Activated naive CD4-positive, alpha-beta T cell treated with anti-CD3 and anti-CD28 coated beads, Interleukin-2, amount 10 ng/mL, durations not matched to agents 7 days and 5 days (primary cell): ENCODE results near the gene CD2AP.
"Not testable (repeated sequence)": the region's sequence is repeated elsewhere in the genome, so short reads cannot be mapped to it uniquely, and the experiment has no call there.

Experiments used
- CTCF ChIA-PET: fragments of 350-600 bp; sonication (Branson Sonifier 250); formaldehyde crosslinking; loops from one replicate; lab custom pipeline; 2021; ENCODE audit warnings: antibody characterized with exemption; lab: Charles Lee
- DNase-seq: peaks from one replicate; pipeline ENCODE4 v3.0.0-alpha.2; 2020
- H3K27ac Mint-ChIP-seq: one replicate; pipeline ENCODE4 v1.8.0; 2021; ENCODE audit warnings: mild to moderate bottlenecking, moderate library complexity, mixed read lengths
- H3K27me3 Mint-ChIP-seq: one replicate; pipeline ENCODE4 v1.8.0; 2021; ENCODE audit warnings: mild to moderate bottlenecking, mixed read lengths
- H3K36me3 Mint-ChIP-seq: one replicate; pipeline ENCODE4 v1.8.0; 2021; ENCODE audit warnings: mixed read lengths
- H3K4me1 Mint-ChIP-seq: one replicate; pipeline ENCODE4 v1.8.0; 2021; ENCODE audit warnings: mixed read lengths
- H3K4me3 Mint-ChIP-seq: one replicate; pipeline ENCODE4 v1.8.0; 2021; ENCODE audit warnings: mild to moderate bottlenecking, moderate library complexity, mixed read lengths
- H3K9me3 Mint-ChIP-seq: one replicate; pipeline ENCODE4 v1.8.0; 2021; ENCODE audit warnings: mixed read lengths

Gene CD2AP

DNA sequence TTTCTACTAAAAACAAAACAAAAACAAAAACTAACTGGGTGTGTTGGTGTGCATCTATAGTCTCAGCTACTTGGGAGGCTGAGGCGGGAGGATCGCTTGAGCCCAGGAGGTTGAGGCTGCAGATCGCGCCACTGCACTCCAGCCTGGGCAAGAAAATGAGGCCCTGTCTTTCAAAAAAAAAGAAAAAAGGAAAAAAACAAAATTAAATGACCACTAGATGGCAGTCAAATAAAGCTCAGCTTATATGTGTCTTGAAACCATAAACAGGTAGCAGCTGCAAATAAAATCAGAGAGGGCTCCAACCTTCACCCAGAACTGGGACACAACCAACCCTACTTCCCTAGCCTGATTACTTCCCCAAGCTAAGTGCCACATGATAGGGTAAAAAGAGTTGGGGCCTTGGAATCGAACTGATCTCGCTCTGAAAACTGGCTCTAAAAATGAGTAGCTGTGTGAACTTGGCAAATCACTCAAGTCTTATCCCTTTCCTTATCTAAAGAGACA, 153.7 kb downstream of the CD2AP start:
- H3K36me3 Mint-ChIP-seq = no peaks in the 10 kb centered on the region
- CTCF ChIA-PET = interaction anchor here (0.6 to 3.7 kb wide), 22 partner anchors 9 to 269 kb away, joined by 3 to 73 read pairs (median 4); partner anchors contain the start of gene OPN5
- H3K9me3 Mint-ChIP-seq = no peaks in the 10 kb centered on the region
- no peak overlapping the region for H3K4me3 Mint-ChIP-seq
- H3K27ac Mint-ChIP-seq = no peak overlapping the region
- peak; percentile 32 for DNase-seq
- H3K27me3 Mint-ChIP-seq = peaks cover 5% of the 10 kb centered on the region
- peaks cover 19% of the 10 kb centered on the region for H3K4me1 Mint-ChIP-seq

DNA sequence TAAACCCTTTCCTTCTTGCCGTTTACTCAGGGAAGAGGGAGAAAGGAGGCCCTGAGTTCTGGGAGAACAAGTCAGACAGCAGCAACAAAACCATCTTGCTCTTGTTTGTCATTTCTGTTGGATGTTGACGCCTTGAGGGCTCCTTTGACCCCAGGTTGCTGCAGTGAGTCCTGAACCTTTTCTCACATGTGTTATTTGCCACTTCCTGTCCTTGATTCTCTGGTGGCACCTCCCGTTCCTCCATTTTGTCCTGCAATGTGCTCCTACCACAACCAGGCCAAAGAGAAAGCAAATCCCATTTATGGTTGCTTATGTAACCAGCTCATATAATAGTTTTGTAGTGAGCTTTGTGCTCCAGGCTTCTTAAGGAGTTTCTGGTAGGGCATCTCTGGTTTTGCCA, 154.2 kb downstream of the CD2AP start:
- CTCF ChIA-PET = interaction anchor here (0.6 to 3.7 kb wide), 21 partner anchors 9 to 270 kb away, joined by 3 to 73 read pairs (median 4); partner anchors contain the start of gene OPN5
- H3K36me3 Mint-ChIP-seq = no peaks in the 10 kb centered on the region
- H3K9me3 Mint-ChIP-seq = no peaks in the 10 kb centered on the region
- DNase-seq = no peak
- H3K4me3 Mint-ChIP-seq = no peak overlapping the region
- peaks cover 19% of the 10 kb centered on the region for H3K4me1 Mint-ChIP-seq
- H3K27me3 Mint-ChIP-seq = peaks cover 5% of the 10 kb centered on the region
- no peak overlapping the region for H3K27ac Mint-ChIP-seq

DNA sequence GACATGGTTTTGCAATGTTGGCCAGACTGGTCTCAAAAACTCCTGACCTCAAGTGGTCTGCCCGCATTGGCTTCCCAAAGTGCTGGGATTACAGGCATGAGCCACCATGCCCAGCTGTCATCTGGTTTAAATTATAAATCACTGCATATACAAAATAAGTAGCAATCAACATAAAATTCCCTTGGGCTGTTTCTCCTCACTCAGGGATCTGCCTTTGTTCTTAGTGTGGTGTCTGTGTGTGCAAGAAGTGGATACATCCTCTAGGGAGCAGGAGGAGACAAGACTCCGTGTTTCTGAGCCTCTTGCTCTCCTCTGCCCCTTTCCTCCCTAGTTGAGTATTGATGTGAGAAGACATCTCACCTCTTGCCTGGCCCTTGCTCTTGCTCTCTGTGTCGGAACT, 155.6 kb downstream of the CD2AP start:
- no peaks in the 10 kb centered on the region for H3K9me3 Mint-ChIP-seq
- H3K27ac Mint-ChIP-seq = no peak overlapping the region
- H3K27me3 Mint-ChIP-seq = peaks cover 5% of the 10 kb centered on the region
- H3K36me3 Mint-ChIP-seq = no peaks in the 10 kb centered on the region
- H3K4me3 Mint-ChIP-seq = no peak overlapping the region
- no peak for DNase-seq
- H3K4me1 Mint-ChIP-seq = peaks cover 12% of the 10 kb centered on the region
- CTCF ChIA-PET = interaction anchor here (1.4 to 3.7 kb wide), 2 partner anchors 101 to 148 kb away, joined by 7 to 47 read pairs; no protein-coding TSS in a partner anchor

DNA sequence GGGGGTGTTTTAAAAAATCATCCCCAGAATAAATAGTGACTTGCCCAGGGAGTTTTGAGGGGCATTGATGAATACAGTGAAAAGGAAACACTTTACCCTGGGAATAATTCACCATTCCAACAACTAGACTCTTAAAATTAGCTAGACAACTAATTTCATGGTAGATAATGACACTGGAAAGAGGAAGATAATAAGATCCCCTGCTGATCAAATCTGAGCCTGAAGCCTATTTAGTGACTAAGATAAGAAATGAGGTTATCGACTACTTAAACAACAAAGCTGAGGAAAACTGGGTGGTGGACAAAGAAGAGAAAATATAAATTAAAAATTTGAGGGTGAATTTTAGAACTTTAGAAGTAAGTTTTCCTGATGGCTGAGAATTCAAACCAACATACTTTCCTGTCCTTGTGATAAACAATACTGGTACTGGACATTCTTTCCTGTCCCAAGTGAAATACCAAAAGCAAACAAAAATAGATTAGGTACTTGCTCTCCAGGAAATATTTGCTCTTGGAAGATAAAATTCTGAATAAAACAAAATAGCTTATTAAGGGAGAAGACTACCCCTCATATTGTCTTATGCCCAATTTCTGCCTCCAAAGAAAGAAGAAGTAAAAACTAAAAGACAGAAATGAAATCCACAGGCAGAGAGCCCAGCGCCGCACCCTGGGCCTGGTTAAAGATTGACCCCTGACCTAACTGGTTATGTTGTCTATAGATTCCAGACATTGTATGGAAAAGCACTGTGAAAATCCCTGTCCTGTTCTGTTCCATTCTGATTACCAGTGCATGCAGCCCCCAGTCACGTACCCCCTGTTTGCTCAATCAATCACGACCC, 156.8 kb downstream of the CD2AP start:
- Mint-ChIP-seq H3K27ac (no peak overlapping the region), H3K9me3 (no peaks in the 10 kb centered on the region), H3K4me3 (no peak overlapping the region), H3K27me3 (peaks cover 8% of the 10 kb centered on the region), H3K4me1 (peaks cover 12% of the 10 kb centered on the region), H3K36me3 (no peaks in the 10 kb centered on the region)
- DNase-seq = no peak
- CTCF ChIA-PET = interaction anchor here (1.4 to 3.7 kb wide), 2 partner anchors 100 to 146 kb away, joined by 7 to 47 read pairs; no protein-coding TSS in a partner anchor

DNA sequence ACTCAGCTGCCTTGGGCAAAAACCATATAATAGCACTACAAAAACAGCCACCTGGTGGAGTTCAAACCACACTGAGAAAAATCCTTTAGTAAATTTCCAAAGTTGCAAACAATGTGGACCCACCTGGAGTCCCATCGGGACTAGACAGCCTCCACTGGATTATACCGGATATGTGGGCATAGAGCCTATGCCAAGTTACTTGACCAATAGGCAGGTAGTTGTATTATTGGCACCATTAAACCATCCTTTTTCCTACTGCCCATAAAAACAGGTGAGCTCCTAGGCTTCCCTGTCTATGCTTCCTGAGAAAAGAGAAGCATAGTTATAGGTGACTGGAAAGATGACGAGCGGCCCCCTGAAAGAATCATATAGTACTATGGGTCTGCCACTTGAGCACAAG, 169.1 kb downstream of the CD2AP start:
- Mint-ChIP-seq H3K36me3 (no peaks in the 10 kb centered on the region), H3K9me3 (no peaks in the 10 kb centered on the region), H3K4me3 (no peak overlapping the region), H3K4me1 (no peaks in the 10 kb centered on the region), H3K27me3 (peaks cover 7% of the 10 kb centered on the region), H3K27ac (no peak overlapping the region)
- CTCF ChIA-PET = no interaction called here
- DNase-seq = no peak

DNA sequence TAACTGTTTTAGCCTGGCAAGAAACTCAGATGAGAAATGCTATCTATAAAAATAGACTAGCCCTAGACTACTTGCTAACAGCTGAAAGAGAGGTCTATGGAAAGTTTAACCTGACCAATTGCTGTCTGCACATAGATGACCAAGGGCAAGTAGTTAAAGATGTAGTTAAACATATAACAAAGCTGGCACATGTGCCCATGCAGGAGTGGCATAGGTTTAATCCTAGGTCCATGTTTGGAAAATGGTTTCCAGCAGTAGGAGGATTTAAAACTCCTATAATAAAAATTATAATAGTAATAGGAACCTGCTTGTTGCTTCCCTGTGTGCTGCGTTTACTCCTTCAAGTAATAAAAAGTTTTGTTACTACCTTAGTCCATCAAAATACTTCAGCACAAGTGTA, 169.6 kb downstream of the CD2AP start:
- H3K27me3 Mint-ChIP-seq = peaks cover 6% of the 10 kb centered on the region
- no peak overlapping the region for H3K4me3 Mint-ChIP-seq
- H3K36me3 Mint-ChIP-seq = no peaks in the 10 kb centered on the region
- CTCF ChIA-PET = no interaction called here
- H3K9me3 Mint-ChIP-seq = no peaks in the 10 kb centered on the region
- H3K4me1 Mint-ChIP-seq = no peaks in the 10 kb centered on the region
- no peak for DNase-seq
- no peak overlapping the region for H3K27ac Mint-ChIP-seq

DNA sequence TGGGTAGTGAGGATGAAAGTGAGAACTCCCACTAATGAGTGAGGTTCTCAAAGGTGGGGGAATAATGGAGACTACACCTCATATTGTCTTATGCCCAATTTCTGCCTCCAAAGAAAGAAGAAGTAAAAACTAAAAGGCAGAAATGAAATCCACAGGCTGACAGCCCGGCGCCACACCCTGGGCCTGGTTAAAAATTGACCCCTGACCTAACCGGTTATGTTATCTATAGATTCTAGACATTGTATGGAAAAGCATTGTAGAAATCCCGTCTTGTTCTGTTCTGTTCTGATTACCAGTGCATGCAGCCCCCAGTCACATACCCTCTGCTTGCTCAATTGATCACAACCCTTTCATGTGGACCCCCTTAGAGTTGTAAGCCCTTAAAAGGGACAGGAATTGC, 170.0 kb downstream of the CD2AP start:
- DNase-seq, H3K36me3 Mint-ChIP-seq, H3K9me3 Mint-ChIP-seq, H3K27me3 Mint-ChIP-seq, H3K4me1 Mint-ChIP-seq, CTCF ChIA-PET, H3K27ac Mint-ChIP-seq, H3K4me3 Mint-ChIP-seq: not testable (repeated sequence)

DNA sequence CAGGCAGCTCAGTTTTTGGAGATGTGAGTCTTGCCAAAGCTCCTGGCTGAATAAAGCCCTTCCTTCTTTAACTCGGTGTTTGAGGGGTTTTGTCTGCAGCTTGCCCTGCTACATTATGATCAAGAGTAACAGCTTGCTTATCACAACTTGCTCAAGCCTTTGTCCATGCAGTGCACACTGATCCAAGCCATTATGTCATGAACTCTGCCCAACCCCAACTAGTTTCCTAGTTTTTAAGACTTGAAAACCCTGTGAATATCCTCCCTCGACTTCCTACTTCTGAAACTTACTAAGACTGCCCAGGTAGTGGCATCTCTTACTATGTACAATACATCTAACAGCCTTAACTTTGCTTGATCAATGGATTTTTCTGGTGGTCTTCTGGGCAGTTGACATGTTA, 170.4 kb downstream of the CD2AP start:
- no peak for DNase-seq
- no peaks in the 10 kb centered on the region for H3K9me3 Mint-ChIP-seq
- no peak overlapping the region for H3K4me3 Mint-ChIP-seq
- CTCF ChIA-PET = no interaction called here
- no peaks in the 10 kb centered on the region for H3K4me1 Mint-ChIP-seq
- no peak overlapping the region for H3K27ac Mint-ChIP-seq
- H3K27me3 Mint-ChIP-seq = peaks cover 6% of the 10 kb centered on the region
- H3K36me3 Mint-ChIP-seq = no peaks in the 10 kb centered on the region

DNA sequence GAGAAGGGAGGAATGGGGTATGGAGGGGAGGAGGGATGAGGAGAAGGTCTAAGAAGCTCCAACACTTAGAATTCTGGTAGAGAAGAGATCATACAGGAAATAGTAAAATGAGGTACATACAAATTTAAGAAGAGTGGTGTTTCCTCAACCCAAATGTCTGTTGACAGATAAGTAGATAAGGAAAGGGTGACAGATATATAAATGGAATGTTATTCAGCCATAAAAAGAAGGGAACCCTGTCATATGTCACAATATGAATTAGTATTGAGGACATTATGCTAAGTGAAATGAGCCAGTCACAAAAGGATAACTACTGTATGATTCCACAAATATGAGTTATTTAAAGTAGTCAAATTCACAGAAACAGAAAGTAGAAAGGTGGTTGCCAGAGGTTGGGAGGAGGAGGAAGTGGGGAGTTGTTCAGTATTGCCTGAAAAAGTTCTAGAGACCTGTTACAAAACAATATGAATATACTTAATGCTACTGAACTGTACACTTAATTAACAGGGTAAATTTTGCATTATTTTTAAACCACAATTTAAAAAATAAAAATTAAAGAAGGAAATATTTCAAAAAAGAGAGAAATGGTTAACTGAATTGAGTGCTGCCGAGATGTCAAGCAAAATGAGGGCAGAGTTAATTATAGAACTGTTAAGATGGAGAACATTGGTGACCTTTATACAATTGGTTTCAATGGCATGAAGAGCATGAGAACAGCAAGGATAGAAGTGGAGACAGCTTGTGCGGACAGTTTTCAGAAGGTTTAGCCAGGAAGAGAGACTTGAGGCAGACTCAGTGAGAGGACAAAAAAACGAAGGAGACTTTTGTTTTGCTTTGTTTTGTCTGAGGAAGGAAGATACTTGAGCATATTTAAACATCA, 173.2 kb downstream of the CD2AP start:
- Mint-ChIP-seq H3K36me3 (no peaks in the 10 kb centered on the region), H3K4me3 (no peak overlapping the region), H3K4me1 (peaks cover under 1% of the 10 kb centered on the region), H3K27me3 (no peaks in the 10 kb centered on the region), H3K27ac (no peak overlapping the region), H3K9me3 (no peaks in the 10 kb centered on the region)
- CTCF ChIA-PET = interaction anchor here (0.6 to 1.7 kb wide), 2 partner anchors 19 to 53 kb away, joined by 3 to 5 read pairs; no protein-coding TSS in a partner anchor
- no peak for DNase-seq

DNA sequence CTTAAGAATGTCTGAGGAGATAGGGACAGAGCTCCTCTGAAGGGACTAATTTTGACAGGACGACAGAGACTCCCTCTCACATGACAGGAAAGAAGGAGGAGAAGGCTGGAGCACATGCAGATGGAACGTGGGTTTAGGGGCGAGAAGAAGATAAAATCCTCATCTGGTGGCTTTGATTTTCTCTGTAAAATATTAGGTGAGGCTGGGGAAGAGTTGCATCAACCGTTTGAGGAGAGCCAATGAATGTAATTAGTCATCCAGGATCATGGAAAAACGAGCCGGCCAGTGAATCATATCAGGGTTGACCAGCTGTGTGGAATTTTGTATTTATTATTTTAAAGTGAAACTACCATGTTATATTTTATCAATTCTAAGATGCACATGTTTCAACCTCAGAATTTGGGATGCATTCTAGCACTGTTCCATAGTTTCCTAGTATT, 173.9 kb downstream of the CD2AP start:
- Mint-ChIP-seq H3K27me3 (peaks cover 4% of the 10 kb centered on the region), H3K27ac (no peak overlapping the region), H3K36me3 (no peaks in the 10 kb centered on the region), H3K4me3 (no peak overlapping the region), H3K9me3 (no peaks in the 10 kb centered on the region), H3K4me1 (peaks cover 8% of the 10 kb centered on the region)
- CTCF ChIA-PET = interaction anchor here (1.7 kb wide), 1 partner anchor 20 kb away, joined by 5 read pairs; no protein-coding TSS in a partner anchor
- DNase-seq = no peak

DNA sequence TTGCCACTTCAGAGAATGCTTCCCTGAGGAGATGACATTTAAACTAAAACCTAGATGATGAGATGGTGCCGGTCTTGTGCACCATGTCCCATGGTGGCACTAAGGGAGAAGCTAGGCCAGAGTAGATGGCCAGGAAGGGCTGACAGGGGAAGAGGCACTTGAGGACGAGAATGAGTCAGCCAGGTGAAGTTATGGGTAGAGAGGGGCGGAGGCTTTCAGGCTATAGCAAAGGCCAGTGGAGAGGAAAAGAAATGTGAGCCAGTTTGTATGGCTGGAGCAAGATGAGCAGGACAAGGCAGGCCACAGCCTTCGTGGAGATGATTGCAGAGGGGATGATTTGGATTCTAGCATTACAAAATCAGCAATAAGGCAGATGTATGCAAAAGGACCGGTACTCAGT, 176.1 kb downstream of the CD2AP start:
- Mint-ChIP-seq H3K27me3 (peaks cover 4% of the 10 kb centered on the region), H3K36me3 (no peaks in the 10 kb centered on the region), H3K27ac (no peak overlapping the region), H3K4me3 (no peak overlapping the region), H3K9me3 (no peaks in the 10 kb centered on the region), H3K4me1 (peaks cover 11% of the 10 kb centered on the region)
- CTCF ChIA-PET = no interaction called here
- DNase-seq = no peak

DNA sequence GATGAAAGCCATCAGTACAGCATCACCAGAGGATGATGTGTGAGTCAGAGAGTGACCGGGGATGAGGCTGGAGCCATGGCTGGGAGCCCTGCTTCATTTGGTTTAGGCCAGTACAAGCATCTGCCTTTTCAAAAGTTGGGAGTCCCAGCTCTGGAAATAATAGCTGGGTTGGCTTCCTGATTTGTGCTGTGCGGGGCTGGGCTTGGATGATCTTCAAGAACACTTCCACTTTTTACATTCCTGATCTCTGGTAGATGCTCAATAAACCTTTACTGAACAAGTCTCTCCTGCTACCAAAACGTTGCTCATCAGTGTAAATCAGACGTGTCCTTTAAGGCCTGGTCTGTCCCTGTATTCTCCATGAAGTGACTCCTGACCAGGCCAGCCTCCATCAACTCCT, 176.7 kb downstream of the CD2AP start:
- H3K36me3 Mint-ChIP-seq = no peaks in the 10 kb centered on the region
- CTCF ChIA-PET = no interaction called here
- no peak overlapping the region for H3K27ac Mint-ChIP-seq
- H3K27me3 Mint-ChIP-seq = peaks cover 4% of the 10 kb centered on the region
- H3K4me1 Mint-ChIP-seq = peaks cover 11% of the 10 kb centered on the region
- no peaks in the 10 kb centered on the region for H3K9me3 Mint-ChIP-seq
- no peak overlapping the region for H3K4me3 Mint-ChIP-seq
- DNase-seq = no peak

DNA sequence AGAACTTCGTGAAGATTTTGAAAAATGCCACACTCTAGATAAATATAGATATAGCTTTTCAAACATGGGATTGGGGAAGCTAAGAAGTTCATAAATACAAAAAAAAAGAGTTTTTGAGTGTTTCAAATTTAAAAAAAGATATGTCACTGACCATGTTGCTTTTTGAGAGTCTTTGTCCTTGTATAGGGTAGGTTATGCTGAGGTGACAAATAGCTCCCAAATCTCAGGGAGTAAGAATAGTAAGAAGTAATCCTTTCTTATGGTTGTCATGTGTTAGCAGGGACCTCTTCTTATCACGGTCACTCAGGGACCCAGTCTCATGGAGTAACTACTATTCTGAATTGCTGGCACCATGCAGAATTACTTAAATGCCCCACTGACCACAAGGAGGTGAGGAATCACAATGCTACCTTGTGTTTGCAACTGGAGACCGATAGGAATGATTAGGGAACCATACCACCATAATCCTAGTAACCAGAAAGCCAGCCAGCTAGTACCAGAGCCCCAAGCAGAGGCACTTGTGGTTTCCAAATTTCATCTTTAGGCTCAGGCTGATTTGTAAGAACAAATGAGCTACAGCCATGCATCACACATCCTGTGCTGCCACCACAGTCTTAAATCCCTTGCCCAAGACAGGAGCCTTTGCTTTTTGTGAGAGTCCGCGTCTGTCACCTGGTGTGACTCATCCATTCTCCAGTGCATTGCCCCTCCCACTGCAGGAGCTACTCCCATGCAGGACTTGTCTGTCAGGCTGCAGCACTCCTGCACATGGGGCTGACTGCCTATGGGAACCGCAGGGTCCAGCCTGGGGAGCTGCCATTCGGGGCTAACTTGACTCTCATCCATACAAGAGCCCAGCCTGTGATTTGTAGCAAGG, 178.4 kb downstream of the CD2AP start:
- H3K4me3 Mint-ChIP-seq = no peak overlapping the region
- CTCF ChIA-PET = interaction anchor here (0.6 to 1.2 kb wide), 3 partner anchors 25 to 1769 kb away, joined by 3 to 5 read pairs (median 3); no protein-coding TSS in a partner anchor
- no peaks in the 10 kb centered on the region for H3K36me3 Mint-ChIP-seq
- H3K4me1 Mint-ChIP-seq = peaks cover 11% of the 10 kb centered on the region
- H3K27ac Mint-ChIP-seq = no peak overlapping the region
- DNase-seq = peak; percentile 58
- peaks cover 9% of the 10 kb centered on the region for H3K27me3 Mint-ChIP-seq
- no peaks in the 10 kb centered on the region for H3K9me3 Mint-ChIP-seq
